ENCODE results near the gene GALNT13.

GALNT13 gene

GRCh38 chr2:153967248-153967973 lies 95.7 kb downstream of the GALNT13 start:
- Histone ChIP-seq H3K9ac (ENCODE audit: low read depth, low read length, poor library complexity, severe bottlenecking) (no peak overlapping the region), H3K9me3 (ENCODE audit: insufficient read depth, low read depth, low read length) (no peaks in the 10 kb centered on the region), H3F3A (ENCODE audit: low read depth) (no peaks in the 10 kb centered on the region), H3K4me3 (ENCODE audit: low read length, poor library complexity, severe bottlenecking) (no peak overlapping the region), H3K27me3 (ENCODE audit: insufficient read depth, low read length, poor library complexity, severe bottlenecking) (no peaks in the 10 kb centered on the region), H3K4me1 (ENCODE audit: insufficient read depth, low read length, poor library complexity, severe bottlenecking) (no peaks in the 10 kb centered on the region), H4K20me1 (ENCODE audit: insufficient read depth, low read length, poor library complexity, severe bottlenecking) (no peaks in the 10 kb centered on the region), H3K36me3 (ENCODE audit: insufficient read depth, low read length) (no peaks in the 10 kb centered on the region), H2AFZ (ENCODE audit: low read length) (no peak overlapping the region), H3K9me2 (replicated peaks; ENCODE audit: low read depth, low read length) (no peaks in the 10 kb centered on the region), H3K4me2 (ENCODE audit: low read depth, low read length, poor library complexity, severe bottlenecking) (no peak overlapping the region), H3K79me2 (ENCODE audit: insufficient read depth, low read length) (no peaks in the 10 kb centered on the region)
- TF ChIP-seq EZH2phosphoT487 (IDR thresholded peaks at IDR 0.05; ENCODE audit: borderline replicate concordance) (no peak), CTCF (conservative IDR thresholded peaks at IDR 0.05; ENCODE audit: low read length) (no peak)

DNA sequence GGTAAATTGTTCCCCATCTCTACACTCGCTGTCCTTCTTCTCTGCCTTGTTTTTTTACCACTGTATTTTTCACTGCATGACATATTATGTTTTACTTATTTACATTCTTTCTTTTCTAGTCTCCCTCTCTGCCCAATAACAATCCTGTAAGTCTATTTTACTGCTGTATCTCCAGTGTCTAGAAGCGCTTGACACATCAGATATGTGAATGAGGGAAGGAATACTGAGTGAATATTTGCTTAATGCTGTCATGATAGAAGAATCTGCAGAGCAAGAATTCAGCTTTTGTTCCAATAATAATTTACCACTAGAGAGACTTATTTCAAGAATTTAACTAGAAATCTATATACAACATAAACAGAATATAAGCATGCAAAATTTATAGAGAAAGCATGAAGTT lies 99.5 kb downstream of the GALNT13 start:
- Histone ChIP-seq H3K9me3 (ENCODE audit: insufficient read depth, low read depth, low read length) (no peaks in the 10 kb centered on the region), H3K4me2 (ENCODE audit: low read depth, low read length, poor library complexity, severe bottlenecking) (no peak overlapping the region), H3K4me1 (ENCODE audit: insufficient read depth, low read length, poor library complexity, severe bottlenecking) (no peaks in the 10 kb centered on the region), H3K79me2 (ENCODE audit: insufficient read depth, low read length) (no peaks in the 10 kb centered on the region), H3K4me3 (ENCODE audit: low read length, poor library complexity, severe bottlenecking) (no peak overlapping the region), H3K9ac (ENCODE audit: low read depth, low read length, poor library complexity, severe bottlenecking) (no peak overlapping the region), H4K20me1 (ENCODE audit: insufficient read depth, low read length, poor library complexity, severe bottlenecking) (no peaks in the 10 kb centered on the region), H3K9me2 (replicated peaks; ENCODE audit: low read depth, low read length) (no peaks in the 10 kb centered on the region), H3K36me3 (ENCODE audit: insufficient read depth, low read length) (no peaks in the 10 kb centered on the region), H3F3A (ENCODE audit: low read depth) (no peaks in the 10 kb centered on the region), H2AFZ (ENCODE audit: low read length) (no peak overlapping the region), H3K27me3 (ENCODE audit: insufficient read depth, low read length, poor library complexity, severe bottlenecking) (no peaks in the 10 kb centered on the region)
- no peak for TF ChIP-seq CTCF (conservative IDR thresholded peaks at IDR 0.05; ENCODE audit: low read length)
- no peak for TF ChIP-seq EZH2phosphoT487 (IDR thresholded peaks at IDR 0.05; ENCODE audit: borderline replicate concordance)

DNA sequence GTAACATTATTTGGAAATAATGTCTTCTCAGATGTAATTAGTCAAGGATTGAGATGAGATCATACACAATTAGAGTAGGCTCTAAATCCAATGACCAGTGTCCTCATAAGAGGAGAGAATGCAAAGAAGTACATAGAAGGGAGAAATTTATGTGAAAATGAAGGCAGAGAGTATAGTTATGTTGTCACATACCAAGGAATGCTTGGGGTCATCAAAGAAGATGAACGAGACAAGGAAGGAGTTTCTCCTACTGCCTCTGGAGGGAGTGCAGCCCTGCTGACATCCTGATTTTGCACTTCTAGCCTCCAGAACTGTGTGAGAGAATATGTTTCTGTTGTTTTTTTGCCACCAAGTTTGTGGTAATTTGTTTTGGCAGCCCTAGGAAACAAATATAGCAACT lies 100.1 kb downstream of the GALNT13 start:
- Histone ChIP-seq H3K27me3 (ENCODE audit: insufficient read depth, low read length, poor library complexity, severe bottlenecking) (no peaks in the 10 kb centered on the region), H3K4me3 (ENCODE audit: low read length, poor library complexity, severe bottlenecking) (no peak overlapping the region), H4K20me1 (ENCODE audit: insufficient read depth, low read length, poor library complexity, severe bottlenecking) (no peaks in the 10 kb centered on the region), H3K4me1 (ENCODE audit: insufficient read depth, low read length, poor library complexity, severe bottlenecking) (no peaks in the 10 kb centered on the region), H3K9me2 (replicated peaks; ENCODE audit: low read depth, low read length) (no peaks in the 10 kb centered on the region), H3K4me2 (ENCODE audit: low read depth, low read length, poor library complexity, severe bottlenecking) (no peak overlapping the region), H3K36me3 (ENCODE audit: insufficient read depth, low read length) (no peaks in the 10 kb centered on the region), H3K9me3 (ENCODE audit: insufficient read depth, low read depth, low read length) (no peaks in the 10 kb centered on the region), H2AFZ (ENCODE audit: low read length) (no peak overlapping the region), H3K79me2 (ENCODE audit: insufficient read depth, low read length) (no peaks in the 10 kb centered on the region), H3F3A (ENCODE audit: low read depth) (no peaks in the 10 kb centered on the region), H3K9ac (ENCODE audit: low read depth, low read length, poor library complexity, severe bottlenecking) (no peak overlapping the region)
- TF ChIP-seq EZH2phosphoT487 (IDR thresholded peaks at IDR 0.05; ENCODE audit: borderline replicate concordance): no peak
- TF ChIP-seq CTCF (conservative IDR thresholded peaks at IDR 0.05; ENCODE audit: low read length): no peak
